LoVo (cell line): ENCODE measurements around the gene PLEKHF1.

Experiments used
- DNase-seq: peaks from one replicate; pipeline ENCODE4 v3.0.0-alpha.2; 2016; ENCODE audit warnings: low spot score

PLEKHF1 gene

GRCh38 chr19:29679598-29680210 lies 14.4 kb downstream of the PLEKHF1 start:
- no peak for DNase-seq

- no peak for DNase-seq
These were observed 15.2 kb downstream of the PLEKHF1 start for GRCh38 chr19:29680447-29680846.

GRCh38 chr19:29680937-29681336 lies 15.7 kb downstream of the PLEKHF1 start:
- DNase-seq = no peak

GRCh38 chr19:29681422-29682235 lies 16.4 kb downstream of the PLEKHF1 start:
- DNase-seq = no peak

GRCh38 chr19:29682236-29682895 lies 17.1 kb downstream of the PLEKHF1 start:
- no peak for DNase-seq

GRCh38 chr19:29683009-29683408 lies 17.7 kb downstream of the PLEKHF1 start:
- DNase-seq = no peak

GRCh38 chr19:29685326-29685725 lies 20.1 kb downstream of the PLEKHF1 start:
- no peak for DNase-seq

GRCh38 chr19:29686285-29686805 lies 21.1 kb downstream of the PLEKHF1 start:
- DNase-seq = no peak

GRCh38 chr19:29687244-29687896 lies 22.1 kb downstream of the PLEKHF1 start:
- peak; percentile 30 for DNase-seq

GRCh38 chr19:29687897-29688728 lies 22.9 kb downstream of the PLEKHF1 start:
- DNase-seq = no peak

GRCh38 chr19:29690842-29691241 lies 25.6 kb downstream of the PLEKHF1 start:
- DNase-seq = no peak

- DNase-seq = no peak
These were observed 28.9 kb downstream of the PLEKHF1 start for GRCh38 chr19:29694161-29694560.

GRCh38 chr19:29694669-29695627 lies 29.7 kb downstream of the PLEKHF1 start:
- peak; percentile 49 for DNase-seq

- DNase-seq = no peak
These were observed 30.7 kb downstream of the PLEKHF1 start for GRCh38 chr19:29695765-29696564.

GRCh38 chr19:29696565-29696846 lies 31.2 kb downstream of the PLEKHF1 start:
- DNase-seq = no peak

- no peak for DNase-seq
These were observed 32.4 kb downstream of the PLEKHF1 start for GRCh38 chr19:29697523-29698261.

- DNase-seq = no peak
These were observed 34.6 kb downstream of the PLEKHF1 start for GRCh38 chr19:29699861-29700260.

- no peak for DNase-seq
These were observed 35.2 kb downstream of the PLEKHF1 start for GRCh38 chr19:29700498-29700897.
